ENCODE measurements around the gene MTA1.

Gene MTA1

DNA sequence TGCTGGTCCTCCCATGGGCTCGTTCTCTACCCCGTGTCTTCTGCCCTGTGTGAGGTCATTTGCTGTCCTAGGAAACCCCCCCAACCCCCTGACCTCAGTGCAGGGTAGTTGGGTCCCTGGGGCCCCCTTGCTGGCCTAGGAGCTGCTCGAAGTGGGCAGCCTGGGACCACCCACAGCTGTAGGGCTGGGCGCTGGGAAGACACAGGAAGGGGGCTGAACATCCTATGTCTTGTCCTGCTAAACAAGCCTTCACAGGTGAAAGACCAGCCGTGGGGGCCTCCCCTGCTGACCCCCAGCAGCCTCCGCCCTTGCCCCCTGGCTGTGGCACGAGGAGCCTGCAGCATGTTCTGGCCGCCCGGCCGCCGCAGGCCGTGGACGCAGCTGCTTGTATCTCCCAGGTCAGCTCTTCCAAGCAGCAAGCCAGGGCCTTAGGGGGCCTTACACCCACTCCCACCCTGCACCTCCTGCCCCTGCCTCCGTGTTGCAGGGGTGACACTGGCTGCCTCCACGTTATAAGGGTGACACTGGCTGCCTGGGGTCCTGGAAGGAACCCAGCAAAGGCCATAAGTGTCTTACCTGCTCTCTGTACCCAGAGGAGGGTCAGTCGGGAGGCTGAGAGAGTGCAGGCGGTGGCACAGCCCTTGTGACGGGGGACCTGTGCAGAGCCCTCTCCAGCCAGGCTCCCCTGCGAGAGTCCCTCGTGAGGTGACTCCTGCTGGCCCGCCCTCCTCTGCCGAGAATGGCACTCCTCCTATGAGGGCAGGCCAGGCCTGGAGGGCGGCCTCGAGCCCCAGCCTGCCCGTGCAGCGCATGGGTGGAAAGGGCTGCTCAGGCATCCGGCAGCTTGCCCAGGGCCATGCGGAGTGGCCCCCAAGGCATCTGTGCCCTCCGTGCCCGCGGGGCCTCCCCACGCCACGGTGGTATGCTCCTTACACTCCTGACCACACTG is 32.8 kb upstream of the MTA1 start:
- no peak for DNase-seq (ENCODE audit: low read depth in 2 of 2)

DNA sequence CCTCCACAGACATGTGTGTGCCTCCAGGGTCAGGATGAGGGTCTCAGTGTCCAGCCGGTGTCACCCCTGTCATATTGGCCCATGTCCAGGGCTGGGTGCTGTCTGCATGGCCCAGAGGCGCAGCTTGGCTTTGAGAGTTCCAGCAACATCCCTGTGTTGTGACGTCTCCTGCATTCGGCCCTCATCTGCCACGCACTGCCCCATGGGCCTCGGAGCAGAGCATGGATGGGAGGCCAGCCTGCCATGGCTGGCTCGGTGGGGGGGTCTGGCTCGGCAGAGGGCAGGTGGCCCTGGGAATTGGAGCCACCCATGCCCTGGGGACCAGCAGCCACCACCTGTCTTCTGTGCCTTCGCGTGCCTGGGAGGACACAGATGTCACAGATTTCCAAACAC is 32.1 kb upstream of the MTA1 start:
- no peak for DNase-seq (ENCODE audit: low read depth in 2 of 2)

DNA sequence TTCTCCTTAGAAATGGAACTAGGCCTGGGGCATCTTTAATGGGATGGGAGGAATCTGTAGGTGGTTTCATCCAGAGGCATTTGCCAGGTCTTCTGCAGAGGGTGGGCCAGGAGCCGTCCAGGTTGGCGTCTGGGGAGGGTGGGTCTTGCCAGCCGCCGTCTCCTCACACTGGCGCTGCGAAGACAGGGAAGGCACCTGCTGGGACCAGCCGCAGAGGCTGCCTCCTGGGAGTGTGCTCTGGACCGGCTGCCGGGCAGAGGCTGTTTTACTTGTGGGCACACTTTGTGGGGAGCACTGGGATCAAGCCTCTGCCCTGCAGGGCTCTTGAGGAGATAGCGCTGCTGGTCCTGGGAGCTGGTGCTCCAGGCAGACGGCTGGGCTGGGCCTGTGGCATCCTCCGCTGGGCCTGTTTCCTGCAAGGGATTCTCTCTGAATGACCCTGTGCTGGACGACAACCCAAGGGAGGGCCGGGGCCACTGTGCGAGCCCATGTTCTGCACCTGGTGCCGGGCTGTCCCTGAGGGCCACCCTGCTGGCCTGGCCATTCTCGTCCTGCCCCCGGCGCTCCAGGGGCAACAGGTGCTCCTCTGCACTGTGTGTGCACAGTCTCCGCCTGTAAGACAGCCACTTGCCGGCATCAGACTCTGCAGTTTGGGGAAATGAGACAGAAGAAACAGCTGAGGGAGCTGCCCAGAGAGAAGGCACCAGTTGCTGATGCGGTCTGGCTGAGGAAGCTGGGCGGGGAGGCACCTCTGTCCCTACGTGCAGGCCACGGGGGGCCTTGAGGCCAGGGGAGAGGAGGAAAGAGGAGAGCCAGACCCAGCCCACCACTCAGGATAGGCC is 31.3 kb upstream of the MTA1 start:
- DNase-seq (ENCODE audit: low read depth in 2 of 2): no peak

DNA sequence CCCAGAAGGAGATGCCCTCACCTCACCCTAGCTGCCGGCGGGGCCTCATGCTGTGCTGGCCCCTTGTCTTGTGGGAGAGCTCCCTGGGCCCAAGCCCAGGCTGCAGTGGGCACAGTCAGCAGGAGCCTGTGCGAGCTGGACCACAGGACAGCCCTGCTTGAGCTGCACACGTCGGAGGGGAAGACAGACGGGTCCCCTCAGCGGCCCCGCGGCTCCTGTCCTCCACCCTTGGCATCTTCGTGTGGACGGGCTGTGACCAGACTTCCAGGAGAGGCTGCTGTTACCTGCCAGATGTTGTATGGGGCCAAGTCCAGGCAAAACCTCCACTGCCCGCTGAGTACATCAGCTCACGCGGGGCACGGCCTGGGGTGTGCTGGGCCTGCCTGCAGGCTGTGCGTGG is 30.7 kb upstream of the MTA1 start:
- no peak for DNase-seq (ENCODE audit: low read depth in 2 of 2)

DNA sequence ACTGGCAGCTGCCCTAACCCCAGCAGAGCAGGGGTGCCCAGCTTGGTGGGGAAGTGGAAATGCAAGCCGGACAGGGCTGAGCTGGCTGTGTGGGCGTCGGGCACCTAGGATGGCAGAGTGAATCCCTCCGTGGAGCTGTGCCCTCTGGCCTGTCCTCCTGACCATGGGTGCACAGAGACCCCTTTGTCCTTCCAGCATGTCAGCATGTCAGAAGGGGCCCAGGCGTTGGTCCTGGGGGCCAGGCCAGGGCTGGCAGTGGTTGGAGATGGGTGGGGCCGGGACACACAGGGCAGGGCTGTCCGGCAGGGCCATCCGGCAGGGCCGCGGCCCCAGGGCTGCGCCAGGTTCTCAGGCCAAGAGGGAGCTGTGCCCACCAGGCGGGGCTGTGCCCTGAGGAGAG is 30.1 kb upstream of the MTA1 start:
- no peak for DNase-seq (ENCODE audit: low read depth in 2 of 2)

DNA sequence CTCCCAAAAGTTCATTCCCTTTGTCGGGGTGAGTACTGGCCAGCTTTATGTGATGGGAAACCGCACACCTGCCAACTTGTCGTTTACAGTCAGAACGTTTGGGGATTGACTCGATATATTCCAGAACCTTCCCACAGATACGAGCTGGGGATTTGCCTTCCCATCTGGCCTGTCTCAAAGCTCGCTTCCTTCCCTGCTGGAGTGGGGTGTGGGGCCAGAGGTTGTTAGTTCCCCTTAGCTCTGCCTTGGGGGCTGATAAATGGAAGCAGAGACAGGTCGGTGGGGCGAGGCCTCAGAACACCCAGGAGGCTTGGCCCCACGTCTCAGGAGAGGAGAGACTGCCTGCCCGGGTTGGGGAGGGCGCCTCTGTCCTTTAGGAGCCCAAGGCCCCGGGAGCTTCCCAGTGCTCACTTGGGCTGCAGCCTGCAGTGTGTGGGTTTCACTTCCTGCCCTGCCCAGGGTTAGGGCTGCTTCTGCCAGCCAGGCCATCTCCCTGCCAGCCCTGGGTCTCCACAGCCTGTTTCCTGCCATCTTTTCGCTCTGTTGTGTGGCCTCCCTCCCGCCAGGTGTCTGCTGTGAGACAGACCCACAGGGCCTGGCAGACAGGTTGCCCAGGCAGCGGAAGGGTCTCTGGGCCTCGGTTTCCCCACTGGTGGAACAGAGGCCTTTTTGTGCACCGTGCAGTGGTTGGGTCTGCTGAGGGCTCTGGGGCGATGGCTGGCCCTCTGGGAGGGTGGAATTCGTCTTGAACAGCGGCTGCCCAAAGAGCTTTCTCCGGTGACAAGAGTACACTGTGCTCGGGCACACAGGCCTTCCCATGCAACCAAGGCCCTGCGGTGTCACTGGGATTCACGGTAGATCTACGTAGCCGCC is 29.4 kb upstream of the MTA1 start:
- no peak for DNase-seq (ENCODE audit: low read depth in 2 of 2)

DNA sequence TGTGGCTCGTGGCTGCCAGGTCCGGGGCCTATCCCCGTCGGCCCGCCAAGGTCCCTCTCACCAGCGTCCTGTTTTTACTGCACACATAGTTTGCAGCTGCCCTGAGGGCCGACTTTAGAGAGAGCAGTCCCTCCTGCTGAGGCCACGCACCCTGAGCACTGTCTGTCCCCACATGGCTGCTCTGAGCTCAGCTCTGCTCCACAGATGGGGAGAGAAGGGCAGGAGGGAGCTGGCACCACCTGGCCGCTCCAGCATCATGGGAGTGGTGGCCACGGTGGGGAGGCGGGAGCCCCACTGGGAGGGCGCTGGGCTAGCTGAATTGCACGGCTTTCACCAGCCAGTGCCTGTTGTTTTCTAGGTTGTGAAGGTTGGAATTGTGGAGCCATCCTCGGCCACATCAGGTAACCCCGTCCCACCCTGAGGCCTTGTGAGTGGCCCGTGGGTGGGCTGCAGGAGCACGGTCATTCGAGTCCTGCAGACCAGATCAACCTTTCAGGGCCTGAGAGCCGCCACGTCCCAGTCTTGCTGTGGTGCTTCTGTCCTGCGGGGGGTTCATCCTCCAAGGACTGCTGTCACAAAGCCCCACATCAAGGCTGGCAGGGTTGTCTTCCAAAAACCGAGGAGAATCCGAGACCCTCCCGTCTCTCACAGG is 28.7 kb upstream of the MTA1 start:
- no peak for DNase-seq (ENCODE audit: low read depth in 2 of 2)

DNA sequence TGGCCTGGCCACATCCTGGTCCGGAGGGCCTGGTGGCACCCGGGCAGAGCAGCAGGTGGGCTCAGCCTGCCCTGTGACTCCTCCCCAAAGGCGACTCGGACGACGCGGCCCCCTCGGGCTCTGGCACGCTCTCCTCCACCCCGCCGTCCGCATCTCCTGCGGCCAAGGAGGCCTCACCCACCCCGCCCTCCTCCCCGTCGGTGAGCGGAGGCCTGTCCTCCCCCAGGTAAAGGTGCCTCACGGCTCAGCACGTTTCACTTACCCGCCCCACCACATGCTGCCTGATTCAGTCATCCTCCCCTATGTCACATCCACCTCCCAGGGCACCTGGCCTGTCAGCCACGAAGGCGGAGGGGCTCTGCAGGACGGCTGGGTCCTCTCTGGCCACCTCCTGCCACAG is 28.1 kb upstream of the MTA1 start:
- no peak for DNase-seq (ENCODE audit: low read depth in 2 of 2)

DNA sequence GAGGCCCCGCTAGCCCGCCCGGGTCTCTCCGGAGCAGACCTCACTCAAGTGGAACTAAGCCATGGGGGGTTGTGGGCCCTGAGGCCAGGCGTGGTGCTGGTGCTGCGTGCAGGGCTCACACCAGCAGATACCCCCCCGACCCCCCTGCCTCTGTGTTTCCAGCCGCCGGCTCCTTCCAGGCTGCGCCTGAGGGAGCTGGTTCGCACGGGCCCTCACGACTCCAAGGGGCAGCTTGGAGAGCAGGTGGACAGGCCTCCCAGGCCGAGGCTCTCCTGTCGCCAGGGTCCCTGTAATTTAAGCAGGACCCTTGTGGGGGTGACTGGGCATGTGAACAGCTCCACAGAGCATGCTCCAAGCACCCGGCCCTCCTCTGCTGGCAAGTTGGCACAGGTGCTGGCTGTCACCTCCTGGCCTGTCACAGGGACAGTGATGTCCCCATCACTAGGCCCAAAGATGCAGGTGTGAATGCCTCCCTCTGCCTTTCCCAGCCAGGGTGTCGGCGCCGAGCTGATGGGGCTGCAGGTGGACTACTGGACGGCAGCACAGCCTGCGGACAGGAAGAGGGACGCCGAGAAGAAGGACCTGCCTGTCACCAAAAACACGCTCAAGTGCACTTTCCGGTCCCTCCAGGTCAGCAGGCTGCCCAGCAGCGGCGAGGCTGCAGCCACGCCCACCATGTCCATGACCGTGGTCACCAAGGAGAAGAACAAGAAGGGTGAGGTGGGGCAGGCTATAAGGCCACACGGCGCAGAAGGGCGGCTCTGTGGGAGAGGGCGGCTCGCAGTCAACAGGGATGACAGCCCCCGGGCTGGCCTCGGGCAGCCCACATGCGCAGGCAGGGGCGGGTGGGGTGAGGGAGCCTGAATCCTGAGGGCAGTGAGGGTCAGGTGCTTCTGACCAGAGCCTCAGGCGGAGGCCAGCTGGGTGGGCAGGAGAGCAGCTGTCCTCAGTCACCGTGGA is 27.2 kb upstream of the MTA1 start:
- DNase-seq (ENCODE audit: low read depth in 2 of 2): no peak

DNA sequence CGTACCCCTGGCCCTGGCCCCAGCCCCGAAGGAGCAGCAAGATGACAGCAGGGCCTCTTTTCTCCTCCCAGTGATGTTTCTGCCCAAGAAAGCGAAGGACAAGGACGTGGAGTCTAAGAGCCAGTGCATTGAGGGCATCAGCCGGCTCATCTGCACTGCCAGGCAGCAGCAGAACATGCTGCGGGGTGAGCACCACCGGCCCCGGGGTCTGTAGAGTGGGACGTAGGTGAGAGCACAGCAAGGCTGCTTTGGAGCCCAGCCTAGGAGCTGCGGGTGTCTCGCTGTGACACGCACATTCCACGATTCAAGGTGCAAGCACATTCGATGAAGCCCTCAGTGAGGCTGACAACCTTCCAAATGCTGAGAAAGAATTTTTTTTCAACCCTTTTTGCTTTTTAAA is 26.5 kb upstream of the MTA1 start:
- DNase-seq (ENCODE audit: low read depth in 2 of 2): no peak

DNA sequence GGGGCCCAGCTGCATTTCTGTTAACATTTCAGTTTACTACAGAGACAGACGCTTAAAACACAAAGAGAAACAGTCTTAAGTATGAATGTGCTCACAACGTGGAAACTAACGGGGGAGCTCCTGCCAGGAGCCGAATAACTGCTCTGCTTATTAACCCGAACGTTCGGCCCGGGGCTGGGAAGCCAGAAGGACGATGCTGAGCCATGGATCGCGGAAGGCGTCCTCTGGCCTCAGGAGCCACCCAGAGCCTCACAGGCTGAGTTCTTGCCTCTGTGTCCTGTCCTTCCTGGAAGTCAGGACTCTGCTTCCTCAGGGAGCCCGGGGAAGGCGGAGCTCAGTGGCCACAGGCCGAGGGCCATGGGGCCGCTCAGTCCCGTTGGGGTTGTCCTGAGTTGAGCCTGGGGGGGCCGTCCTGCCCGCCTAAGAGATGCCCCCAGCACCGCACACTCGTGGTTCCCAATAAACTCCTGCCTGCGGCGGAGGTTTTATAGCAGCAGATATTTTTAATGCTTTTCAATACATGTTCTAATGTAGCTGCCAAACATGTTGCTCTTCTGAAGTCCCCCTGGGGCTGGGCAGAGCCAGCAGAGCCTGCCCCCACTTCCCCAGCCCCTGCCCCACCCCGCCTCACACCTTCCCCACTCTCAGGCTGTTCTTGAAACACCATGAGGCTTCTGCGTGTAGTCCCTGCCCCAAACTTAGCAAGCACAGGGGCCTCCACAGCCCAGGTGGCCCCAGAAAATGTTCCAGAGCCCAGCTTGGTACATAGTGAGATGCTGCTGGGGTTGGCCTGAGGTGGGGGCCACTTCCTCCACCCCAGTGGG is 24.7 kb upstream of the MTA1 start:
- DNase-seq (ENCODE audit: low read depth in 2 of 2): no peak

DNA sequence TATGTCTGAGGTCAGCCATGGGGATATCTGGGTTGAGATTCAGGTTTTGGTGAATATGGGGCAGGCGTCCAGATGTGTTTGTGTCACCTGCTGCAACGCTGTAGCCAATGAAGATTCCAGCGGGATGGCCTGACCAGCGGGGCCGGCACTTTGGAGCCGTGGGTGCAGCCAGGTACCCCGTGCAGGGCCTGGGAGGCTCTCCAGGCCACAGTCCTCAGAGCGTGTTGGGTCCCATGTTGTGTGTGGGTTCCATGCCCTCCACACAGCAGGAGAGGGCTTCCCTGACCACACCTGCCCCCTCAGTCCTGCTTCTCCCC is 24.1 kb upstream of the MTA1 start:
- no peak for DNase-seq (ENCODE audit: low read depth in 2 of 2)

DNA sequence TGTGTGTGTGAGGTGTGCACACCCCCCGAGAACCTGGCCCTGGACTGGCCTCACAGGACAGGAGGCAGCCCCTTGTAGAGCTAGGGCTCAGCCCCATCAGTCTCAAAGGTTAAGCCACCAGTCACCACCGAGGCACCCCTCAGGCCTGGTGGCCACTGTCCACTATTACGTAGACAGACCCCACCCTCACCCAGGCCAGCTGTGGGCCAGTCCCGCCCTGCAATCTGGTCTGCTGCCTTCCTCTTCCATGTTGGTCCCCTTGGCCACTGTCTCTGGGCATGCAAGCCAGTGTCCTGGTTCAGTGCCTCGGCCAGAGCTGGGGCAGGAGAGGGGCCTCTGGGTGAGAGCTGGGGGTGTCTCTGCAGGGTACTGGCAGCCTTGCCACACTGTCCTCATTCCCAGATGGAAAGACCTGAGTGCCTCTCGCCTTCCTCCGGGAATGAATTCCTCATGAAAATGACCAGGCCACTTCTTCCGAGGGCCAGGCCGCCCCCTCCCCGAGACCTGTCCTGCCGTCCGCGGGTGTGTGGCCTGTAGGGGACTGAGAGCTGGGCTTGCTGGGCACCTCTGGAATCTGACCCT is 22.2 kb upstream of the MTA1 start:
- no peak for DNase-seq (ENCODE audit: low read depth in 2 of 2)

DNA sequence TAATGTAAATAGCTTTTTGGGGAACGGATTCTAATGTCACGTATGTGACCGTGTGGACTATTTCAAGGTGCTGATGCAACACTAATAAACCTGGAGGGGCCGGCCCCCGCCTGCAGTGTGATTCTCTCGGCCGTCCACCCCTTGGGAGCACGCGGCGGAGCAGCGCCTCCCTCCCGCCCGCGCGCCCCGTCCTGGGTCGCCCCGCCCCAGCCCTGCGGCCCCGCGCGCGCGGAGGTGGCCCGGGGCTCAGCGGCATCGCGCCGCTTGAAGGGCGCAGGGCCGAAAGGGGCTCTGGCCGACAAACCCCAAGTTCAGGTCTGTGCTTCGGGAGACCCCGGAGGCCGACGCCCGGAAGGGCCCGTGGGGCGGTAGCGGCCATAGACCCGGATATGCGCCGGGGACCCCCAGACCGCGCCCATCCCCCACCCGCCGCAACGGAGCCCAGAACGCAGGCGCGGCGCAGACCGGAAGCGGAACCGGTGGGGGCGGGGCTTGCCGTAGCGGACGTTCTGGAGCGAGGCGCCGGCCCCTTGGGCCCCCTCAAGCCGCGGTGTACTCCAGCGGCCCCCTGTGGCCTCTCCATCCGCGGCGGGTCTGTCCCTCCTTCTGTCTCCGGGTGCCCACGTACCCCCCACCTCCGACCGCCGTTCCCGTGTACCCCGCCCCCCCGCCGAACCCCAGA is 21.4 kb upstream of the MTA1 start, which contains the start of gene TEX22:
Gene TEX22, plus strand, starts transcription at position 495 of the 682 bp plus-strand sequence. CDS start 803 bp downstream, outside the sequence.
- peak; percentile 92 to 98 for DNase-seq (ENCODE audit: low read depth in 2 of 2)

DNA sequence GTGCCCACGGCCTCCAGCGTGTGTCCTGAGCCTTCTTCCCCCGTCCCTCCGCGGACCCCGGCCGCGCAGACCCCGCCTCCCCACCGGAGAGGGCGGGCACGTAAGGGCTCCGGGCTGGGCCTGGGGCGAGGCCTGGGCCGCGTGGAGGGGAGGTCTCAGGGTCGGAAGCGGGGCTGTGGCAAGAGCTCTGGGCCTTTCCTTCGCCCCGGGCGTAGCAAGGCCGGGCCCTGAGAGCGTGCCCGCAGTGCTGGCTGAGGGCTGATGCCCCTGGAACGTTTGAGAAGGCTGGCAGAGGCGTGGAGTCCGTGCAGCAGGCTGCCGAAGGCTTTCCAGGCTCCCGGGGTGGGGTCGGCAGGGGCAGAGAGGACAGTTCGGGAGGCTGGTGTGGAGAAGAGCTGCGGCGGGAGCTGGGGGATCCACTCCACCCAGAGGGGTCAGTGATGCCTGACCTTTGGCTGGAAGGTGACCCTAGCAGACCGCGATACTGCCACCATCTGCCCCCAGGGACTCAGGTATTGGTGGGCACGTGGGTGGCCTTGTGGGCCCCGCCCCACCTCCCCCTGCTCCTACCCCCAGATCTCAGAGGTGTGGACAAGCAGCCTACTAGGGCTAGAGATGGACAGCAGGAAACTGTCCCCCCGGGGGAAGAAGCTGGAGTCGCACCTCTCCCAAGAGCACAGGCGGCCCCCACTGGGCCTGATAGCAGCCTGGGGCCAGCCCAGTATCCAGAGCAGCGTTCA is 20.7 kb upstream of the MTA1 start:
- DNase-seq (ENCODE audit: low read depth in 2 of 2): peak in 1 of 2 donors; percentile 37

DNA sequence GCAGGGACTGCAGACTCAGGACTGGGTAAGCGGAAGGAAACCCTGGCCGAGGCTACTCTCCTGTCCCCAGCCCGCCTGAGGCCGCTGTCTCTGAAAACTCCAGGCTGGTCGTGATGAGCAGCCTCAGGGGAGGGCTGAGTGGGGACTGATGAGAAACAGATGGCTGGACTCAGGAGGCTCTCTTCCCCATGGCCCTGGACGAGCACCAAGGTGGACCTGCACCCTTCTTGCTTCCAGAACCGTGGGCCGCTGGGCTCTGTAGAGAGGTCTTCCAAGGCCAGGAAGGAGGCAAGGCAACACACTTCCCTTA is 20.2 kb upstream of the MTA1 start:
- DNase-seq (ENCODE audit: low read depth in 2 of 2): no peak

DNA sequence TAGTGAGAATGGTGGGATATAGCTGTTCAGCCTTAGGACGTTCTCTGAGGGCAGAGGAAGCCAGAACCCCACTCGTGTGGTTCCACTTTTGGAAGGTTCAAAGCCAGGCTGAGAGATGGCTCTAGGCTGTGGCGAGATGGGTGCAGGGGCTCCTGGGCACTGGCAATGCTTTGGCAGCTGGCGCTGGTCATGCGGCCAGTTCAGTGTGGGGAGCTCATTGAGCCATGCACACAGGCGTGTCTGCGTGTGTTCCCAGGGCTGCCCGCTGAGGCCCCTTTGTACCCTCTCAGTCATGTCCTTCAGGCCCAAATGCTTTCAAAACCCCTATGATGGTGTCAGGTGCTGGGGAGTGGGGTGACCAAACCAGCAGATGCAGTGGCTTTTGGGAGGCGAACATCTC is 19.6 kb upstream of the MTA1 start:
- DNase-seq (ENCODE audit: low read depth in 2 of 2): no peak

DNA sequence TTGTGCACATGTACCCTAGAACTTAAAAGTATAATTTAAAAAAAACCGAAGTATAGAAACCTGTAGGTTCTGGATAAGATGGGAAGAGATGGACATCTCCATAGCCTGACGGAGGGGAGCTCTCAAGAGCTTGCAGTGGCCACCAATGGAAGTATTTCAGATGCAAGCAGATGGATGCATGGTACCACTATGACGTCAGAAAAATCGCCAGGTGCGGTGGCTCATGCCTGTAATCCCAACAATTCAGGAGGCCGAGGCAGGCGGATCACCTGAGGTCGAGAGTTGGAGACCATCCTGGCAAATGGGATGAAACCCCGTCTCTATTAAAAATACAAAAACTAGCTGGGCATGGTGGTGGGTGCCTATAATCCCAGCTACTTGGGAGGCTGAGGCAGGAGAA is 17.9 kb upstream of the MTA1 start:
- DNase-seq (ENCODE audit: low read depth in 2 of 2): no peak
